Measurements from ENCODE around the gene IDH3B.
A peak's percentile ranks its signal among the peaks of the same experiment; 100 is the strongest.

The IDH3B gene

GRCh38 chr20:2651772-2652723 is 12.0 kb downstream of the IDH3B start, which contains the start of gene NOP56:
Gene NOP56 (plus strand): TSS chr20:2652632. CDS start chr20:2652661, 29 bp downstream.
- peak; percentile 79 to 95 for DNase-seq (ENCODE audit: low read depth in 1 of 2, low spot score in 1 of 2)
- no peak for TF ChIP-seq JUND (IDR thresholded peaks at IDR 0.05; ENCODE audit: low read depth)
- in situ Hi-C loops (cut with HindIII; ENCODE audit: low pct_unique_long_range_greater_than_20kb, low sequenced_read_pairs) = no loop called here

DNA sequence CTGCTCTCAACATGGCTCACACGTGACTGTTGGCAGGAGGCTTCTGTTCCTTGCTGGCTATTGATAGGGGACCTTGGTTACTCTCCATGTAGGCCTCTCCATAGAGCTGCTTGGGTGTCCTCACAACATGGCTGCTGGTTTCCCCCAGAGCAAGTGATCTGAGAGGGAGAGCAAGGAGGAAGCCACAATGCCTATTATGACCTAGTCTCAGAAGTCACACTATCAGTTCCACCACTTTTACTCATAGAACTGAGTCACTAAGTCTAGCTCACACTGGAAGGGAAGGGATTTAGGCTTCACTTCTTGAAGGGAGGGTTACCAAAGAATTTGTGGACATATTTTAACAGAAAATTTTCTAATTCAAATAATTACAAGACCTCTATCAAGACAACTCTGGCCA is 20.3 kb downstream of the IDH3B start:
- DNase-seq (ENCODE audit: low read depth in 1 of 2, low spot score in 1 of 2) = no peak
- in situ Hi-C loops (cut with HindIII; ENCODE audit: low pct_unique_long_range_greater_than_20kb, low sequenced_read_pairs) = no loop called here
- no peak for TF ChIP-seq JUND (IDR thresholded peaks at IDR 0.05; ENCODE audit: low read depth)

DNA sequence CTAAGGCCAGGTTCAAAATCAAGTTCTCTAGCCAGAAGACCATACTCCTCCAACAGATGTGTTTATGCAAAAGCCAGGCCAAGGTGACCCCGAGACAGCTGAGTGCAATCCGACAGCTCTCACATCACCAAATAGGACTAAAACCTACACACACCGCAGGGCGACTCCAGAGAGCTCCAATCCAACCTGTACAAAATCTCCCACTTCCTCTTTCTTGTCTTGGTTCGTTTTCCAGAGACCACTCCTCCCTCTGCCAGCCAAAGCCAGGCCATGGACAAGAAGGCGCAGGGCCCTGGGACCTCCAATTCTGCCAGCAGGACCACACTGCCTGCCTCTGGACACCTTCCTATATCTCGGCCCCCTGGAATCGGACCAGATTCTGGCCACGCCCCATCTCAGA is 23.1 kb downstream of the IDH3B start:
- no peak for DNase-seq (ENCODE audit: low read depth in 1 of 2, low spot score in 1 of 2)
- in situ Hi-C loops (cut with HindIII; ENCODE audit: low pct_unique_long_range_greater_than_20kb, low sequenced_read_pairs) = no loop called here
- no peak for TF ChIP-seq JUND (IDR thresholded peaks at IDR 0.05; ENCODE audit: low read depth)

DNA sequence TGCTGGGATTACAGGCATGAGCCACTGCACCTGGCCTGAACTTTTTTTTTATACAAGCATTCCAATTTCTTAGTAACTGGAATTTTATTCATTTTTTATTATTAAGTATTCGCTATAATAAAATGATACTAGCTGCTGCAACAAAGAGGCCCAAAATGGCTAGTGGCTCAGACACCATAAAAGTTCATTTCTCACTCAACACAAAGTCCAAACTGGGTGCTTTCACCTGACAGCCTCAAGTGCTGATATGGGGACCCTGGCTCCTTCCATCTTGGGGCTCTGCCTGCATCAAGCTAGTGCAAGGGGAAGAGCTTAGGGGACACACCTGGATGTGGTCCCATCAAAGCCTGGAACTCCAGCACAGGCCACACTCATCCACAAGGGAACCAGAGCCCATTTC is 23.8 kb downstream of the IDH3B start:
- TF ChIP-seq JUND (IDR thresholded peaks at IDR 0.05; ENCODE audit: low read depth) = no peak
- no peak for DNase-seq (ENCODE audit: low read depth in 1 of 2, low spot score in 1 of 2)
- in situ Hi-C loops (cut with HindIII; ENCODE audit: low pct_unique_long_range_greater_than_20kb, low sequenced_read_pairs) = no loop called here

DNA sequence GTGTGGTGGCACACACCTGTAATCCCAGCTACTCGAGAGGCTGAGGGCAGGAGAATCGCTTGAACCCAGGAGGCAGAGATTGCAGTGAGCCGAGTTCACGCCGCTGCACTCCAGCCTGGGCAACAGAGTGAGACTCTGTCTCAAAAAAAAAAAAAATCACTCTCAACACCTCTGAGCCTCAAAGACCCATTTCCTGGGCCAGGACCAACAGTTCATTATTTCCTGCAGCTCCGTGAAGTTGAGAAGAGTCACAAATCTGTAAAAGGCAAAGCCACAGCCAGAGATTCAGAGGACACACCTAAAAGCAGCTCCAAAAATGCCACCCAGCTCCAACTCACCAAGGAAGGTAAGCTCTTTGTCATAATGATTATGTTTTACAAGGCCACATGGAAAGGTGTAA is 26.8 kb downstream of the IDH3B start:
- no peak for TF ChIP-seq JUND (IDR thresholded peaks at IDR 0.05; ENCODE audit: low read depth)
- in situ Hi-C loops (cut with HindIII; ENCODE audit: low pct_unique_long_range_greater_than_20kb, low sequenced_read_pairs) = no loop called here
- no peak for DNase-seq (ENCODE audit: low read depth in 1 of 2, low spot score in 1 of 2)

DNA sequence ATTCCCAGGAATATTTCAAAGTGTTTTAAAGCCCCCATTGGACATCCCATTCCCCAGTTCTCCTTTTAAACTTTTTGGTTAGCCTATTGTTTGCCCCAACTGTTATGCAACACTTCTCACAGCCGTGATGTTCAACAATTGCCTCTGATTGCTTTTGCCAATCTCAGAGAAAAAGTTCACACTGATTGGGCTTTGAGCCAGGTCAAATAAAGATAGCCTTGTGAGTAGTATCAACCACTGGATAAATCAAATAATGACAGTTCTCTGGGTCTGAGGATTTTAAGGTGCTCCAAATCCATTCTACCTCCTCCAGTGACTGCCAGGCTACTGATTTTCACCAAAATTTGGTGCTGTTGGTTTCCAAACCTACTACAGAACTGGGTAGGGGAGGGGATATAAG is 30.6 kb downstream of the IDH3B start:
- in situ Hi-C loops (cut with HindIII; ENCODE audit: low pct_unique_long_range_greater_than_20kb, low sequenced_read_pairs) = no loop called here
- no peak for DNase-seq (ENCODE audit: low read depth in 1 of 2, low spot score in 1 of 2)
- TF ChIP-seq JUND (IDR thresholded peaks at IDR 0.05; ENCODE audit: low read depth) = no peak

DNA sequence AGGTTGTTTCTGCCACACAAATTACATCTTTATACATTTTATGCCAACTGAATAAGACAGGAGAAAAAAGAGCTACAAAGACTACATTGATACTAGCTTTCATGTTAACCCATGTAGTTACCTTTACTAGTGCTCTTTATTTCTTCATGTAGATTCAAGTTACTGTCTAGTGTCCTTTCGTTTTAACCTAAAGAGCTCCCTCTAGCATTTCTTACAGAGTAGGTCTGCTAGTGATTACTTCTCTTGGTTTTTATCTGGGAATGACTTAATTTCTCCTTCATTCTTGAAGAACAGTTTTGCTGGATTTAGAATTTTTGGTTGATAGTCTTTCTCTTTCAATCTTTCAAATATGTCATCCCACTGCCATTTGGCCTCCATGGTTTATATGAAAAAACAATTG is 32.8 kb downstream of the IDH3B start:
- peak in 1 of 2 experiments; percentile 39 for DNase-seq (ENCODE audit: low read depth in 1 of 2, low spot score in 1 of 2)
- in situ Hi-C loops (cut with HindIII; ENCODE audit: low pct_unique_long_range_greater_than_20kb, low sequenced_read_pairs) = no loop called here
- TF ChIP-seq JUND (IDR thresholded peaks at IDR 0.05; ENCODE audit: low read depth) = no peak

DNA sequence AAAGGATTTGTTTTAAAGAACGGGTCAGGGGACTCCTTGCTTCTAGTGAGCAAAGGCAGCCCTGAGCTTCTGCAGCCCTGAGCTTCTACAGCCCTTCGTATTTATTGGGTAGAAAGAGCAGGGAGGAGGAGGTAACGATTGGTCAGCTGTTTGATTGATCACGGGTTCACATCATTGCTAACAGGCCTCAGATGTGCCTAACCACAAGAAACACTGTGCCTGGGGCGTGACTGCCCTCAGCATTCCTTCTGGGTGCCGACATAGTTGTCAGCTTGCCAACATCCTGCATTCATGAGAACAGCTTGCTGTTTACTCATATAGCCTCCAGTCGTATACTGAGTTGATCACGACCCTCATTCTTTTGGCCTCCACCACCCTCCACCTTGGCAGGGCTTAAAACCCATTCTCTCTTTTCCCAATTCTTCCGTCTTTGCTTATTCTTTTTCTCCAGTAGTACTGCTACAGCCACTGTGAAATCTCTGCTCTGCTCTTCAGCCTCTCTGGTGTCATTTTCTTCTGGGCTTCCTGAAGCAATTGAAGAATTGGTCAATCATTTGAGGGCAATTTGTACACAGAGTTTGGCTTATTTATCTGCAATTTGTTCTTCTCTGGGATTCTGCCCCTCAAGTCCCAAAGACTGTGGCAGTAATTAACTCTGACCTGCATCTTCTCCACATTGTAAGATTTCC is 37.0 kb downstream of the IDH3B start:
- in situ Hi-C loops (cut with HindIII; ENCODE audit: low pct_unique_long_range_greater_than_20kb, low sequenced_read_pairs) = no loop called here
- DNase-seq (ENCODE audit: low read depth in 1 of 2, low spot score in 1 of 2) = peak in 1 of 2 experiments; percentile 73
- TF ChIP-seq JUND (IDR thresholded peaks at IDR 0.05; ENCODE audit: low read depth) = no peak

GRCh38 chr20:2625062-2625461 is 39.0 kb downstream of the IDH3B start:
- DNase-seq (ENCODE audit: low read depth in 1 of 2, low spot score in 1 of 2) = no peak
- TF ChIP-seq JUND (IDR thresholded peaks at IDR 0.05; ENCODE audit: low read depth) = no peak
- in situ Hi-C loops (cut with HindIII; ENCODE audit: low pct_unique_long_range_greater_than_20kb, low sequenced_read_pairs) = no loop called here

GRCh38 chr20:2624190-2624589 is 39.8 kb downstream of the IDH3B start:
- no peak for TF ChIP-seq JUND (IDR thresholded peaks at IDR 0.05; ENCODE audit: low read depth)
- in situ Hi-C loops (cut with HindIII; ENCODE audit: low pct_unique_long_range_greater_than_20kb, low sequenced_read_pairs) = no loop called here
- DNase-seq (ENCODE audit: low read depth in 1 of 2, low spot score in 1 of 2) = no peak

- no peak for DNase-seq (ENCODE audit: low read depth in 1 of 2, low spot score in 1 of 2)
- TF ChIP-seq JUND (IDR thresholded peaks at IDR 0.05; ENCODE audit: low read depth) = no peak
- in situ Hi-C loops (cut with HindIII; ENCODE audit: low pct_unique_long_range_greater_than_20kb, low sequenced_read_pairs) = no loop called here
These were observed 43.9 kb downstream of the IDH3B start for GRCh38 chr20:2619961-2620595.

DNA sequence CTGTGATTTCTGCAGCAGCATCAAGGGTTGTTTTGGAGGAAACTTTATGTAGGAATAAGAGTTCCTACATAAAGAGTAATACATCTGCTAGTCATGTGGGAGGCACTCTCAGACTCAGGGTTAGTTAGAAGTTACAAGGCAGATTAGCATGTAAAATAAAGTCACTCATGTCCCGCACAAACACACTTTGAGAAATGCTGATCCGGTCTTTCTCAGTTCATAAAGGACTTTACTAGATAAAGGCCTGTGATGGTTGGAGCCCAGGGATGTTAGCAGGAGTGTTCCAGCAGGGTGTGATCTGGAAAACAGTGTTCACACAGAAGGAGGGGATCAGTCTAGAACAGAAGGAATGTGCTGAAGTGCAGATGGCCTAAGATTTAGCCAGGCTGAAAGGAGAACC is 44.7 kb downstream of the IDH3B start:
- TF ChIP-seq JUND (IDR thresholded peaks at IDR 0.05; ENCODE audit: low read depth) = no peak
- in situ Hi-C loops (cut with HindIII; ENCODE audit: low pct_unique_long_range_greater_than_20kb, low sequenced_read_pairs) = no loop called here

GRCh38 chr20:2618815-2619214 is 45.2 kb downstream of the IDH3B start:
- TF ChIP-seq JUND (IDR thresholded peaks at IDR 0.05; ENCODE audit: low read depth) = no peak
- in situ Hi-C loops (cut with HindIII; ENCODE audit: low pct_unique_long_range_greater_than_20kb, low sequenced_read_pairs) = no loop called here

More for the DNA sequence above, 44.7 kb downstream of the IDH3B start:
- DNase-seq (ENCODE audit: low read depth in 1 of 2, low spot score in 1 of 2) = no peak

More at GRCh38 chr20:2618815-2619214, 45.2 kb downstream of the IDH3B start:
- DNase-seq (ENCODE audit: low read depth in 1 of 2, low spot score in 1 of 2) = no peak
